ENCODE measurements around the gene GDF9. TPM values are rescaled to one million over a fixed set of nuclear protein-coding genes. Genes with fewer than 3 reads are reported as not detected.

Gene GDF9
- total RNA-seq, 1 experiment from 2014 or later: not detected

DNA sequence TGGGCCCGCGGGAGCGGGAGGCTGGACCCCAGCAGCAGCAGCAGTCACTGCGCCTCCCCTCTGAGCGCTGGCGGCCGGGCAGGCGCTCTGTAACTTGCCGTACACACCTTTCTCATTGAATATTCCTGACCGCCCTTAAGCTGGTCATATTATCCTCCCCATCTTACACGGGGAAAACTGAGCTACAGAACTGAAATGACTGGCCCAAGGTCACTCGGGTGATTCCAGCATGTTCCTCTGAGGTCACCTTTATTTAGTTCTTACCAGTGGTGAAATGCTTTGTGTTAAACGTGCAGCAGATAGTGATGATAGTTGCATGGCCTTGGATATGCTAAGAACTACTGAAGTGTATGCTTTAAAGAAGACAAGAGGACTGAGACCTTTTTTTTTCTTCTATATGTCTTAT, 780 bp upstream of the GDF9 start:
- TF ChIP-seq EZH2 (IDR thresholded peaks at IDR 0.05; ENCODE audit: low read length, unreplicated experiment) (no peak), EZH2phosphoT487 (IDR thresholded peaks at IDR 0.05; ENCODE audit: borderline replicate concordance, low read length) (no peak)
- TF ChIP-seq, protein P1, sequence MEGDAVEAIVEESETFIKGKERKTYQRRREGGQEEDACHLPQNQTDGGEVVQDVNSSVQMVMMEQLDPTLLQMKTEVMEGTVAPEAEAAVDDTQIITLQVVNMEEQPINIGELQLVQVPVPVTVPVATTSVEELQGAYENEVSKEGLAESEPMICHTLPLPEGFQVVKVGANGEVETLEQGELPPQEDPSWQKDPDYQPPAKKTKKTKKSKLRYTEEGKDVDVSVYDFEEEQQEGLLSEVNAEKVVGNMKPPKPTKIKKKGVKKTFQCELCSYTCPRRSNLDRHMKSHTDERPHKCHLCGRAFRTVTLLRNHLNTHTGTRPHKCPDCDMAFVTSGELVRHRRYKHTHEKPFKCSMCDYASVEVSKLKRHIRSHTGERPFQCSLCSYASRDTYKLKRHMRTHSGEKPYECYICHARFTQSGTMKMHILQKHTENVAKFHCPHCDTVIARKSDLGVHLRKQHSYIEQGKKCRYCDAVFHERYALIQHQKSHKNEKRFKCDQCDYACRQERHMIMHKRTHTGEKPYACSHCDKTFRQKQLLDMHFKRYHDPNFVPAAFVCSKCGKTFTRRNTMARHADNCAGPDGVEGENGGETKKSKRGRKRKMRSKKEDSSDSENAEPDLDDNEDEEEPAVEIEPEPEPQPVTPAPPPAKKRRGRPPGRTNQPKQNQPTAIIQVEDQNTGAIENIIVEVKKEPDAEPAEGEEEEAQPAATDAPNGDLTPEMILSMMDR (conservative IDR thresholded peaks at IDR 0.05; ENCODE audit: low read depth, low read length): no peak
- peak overlapping the region; percentile 97 for H3K9ac ChIP-seq (ENCODE audit: low read length)
- intact Hi-C loops (cut with micrococcal nuclease): no loop called here
- H3K9me2 ChIP-seq (replicated peaks; ENCODE audit: low read length): no peaks in the 10 kb centered on the region
- peaks cover 15% of the 10 kb centered on the region for H3K4me1 ChIP-seq (ENCODE audit: insufficient read depth, low read length)
- H3K9me3 ChIP-seq (ENCODE audit: low read length): no peaks in the 10 kb centered on the region
- no peak for DNase-seq
- ChIA-PET CTCF (interaction anchor here (0.9 kb wide), 1 partner anchor 47 kb away, joined by 3 read pairs; no protein-coding TSS in a partner anchor), POLR2A (ENCODE audit: unreplicated experiment) (no interaction called here)
- H3K4me3 ChIP-seq (ENCODE audit: low read length): peak overlapping the region; percentile 96
- peak overlapping the region; percentile 92 for H3K4me2 ChIP-seq (ENCODE audit: low read length)
- H3K27ac ChIP-seq (ENCODE audit: low read length): peak overlapping the region; percentile 55
- peaks cover 7% of the 10 kb centered on the region for H4K20me1 ChIP-seq (ENCODE audit: low read length)
- peak overlapping the region; percentile 85; the same call in 1 of the 2 replicates for H2AFZ ChIP-seq (ENCODE audit: low read length)
- H3F3A ChIP-seq (ENCODE audit: low read length, unreplicated experiment): no peaks in the 10 kb centered on the region
- BruUV-seq (replicated peaks): TSS peak; percentile 63
- ATAC-seq: peak; percentile 21; the same call in 1 of the 2 replicates
- H3K36me3 ChIP-seq (ENCODE audit: low read depth, low read length): peaks cover 12% of the 10 kb centered on the region; the same call in 1 of the 2 replicates
- no peaks in the 10 kb centered on the region for H3K27me3 ChIP-seq (ENCODE audit: low read length)
- peaks cover 18% of the 10 kb centered on the region for H3K79me2 ChIP-seq (ENCODE audit: low read length)

GRCh38 chr5:132865668-132866341, 464 bp downstream of the GDF9 start:
- Histone ChIP-seq H3K79me2 (ENCODE audit: low read length) (peaks cover 18% of the 10 kb centered on the region), H3K4me3 (ENCODE audit: low read length) (peak overlapping the region; percentile 96), H3F3A (ENCODE audit: low read length, unreplicated experiment) (no peaks in the 10 kb centered on the region), H3K4me1 (ENCODE audit: insufficient read depth, low read length) (peaks cover 15% of the 10 kb centered on the region), H3K4me2 (ENCODE audit: low read length) (peak overlapping the region; percentile 92), H3K27me3 (ENCODE audit: low read length) (no peaks in the 10 kb centered on the region), H3K9me2 (replicated peaks; ENCODE audit: low read length) (no peaks in the 10 kb centered on the region), H3K27ac (ENCODE audit: low read length) (peak overlapping the region; percentile 55), H2AFZ (ENCODE audit: low read length) (peak overlapping the region; percentile 85), H3K9me3 (ENCODE audit: low read length) (no peaks in the 10 kb centered on the region), H3K9ac (ENCODE audit: low read length) (peak overlapping the region; percentile 97), H4K20me1 (ENCODE audit: low read length) (peaks cover 7% of the 10 kb centered on the region), H3K36me3 (ENCODE audit: low read depth, low read length) (peaks cover 12% of the 10 kb centered on the region; the same call in 1 of the 2 replicates)
- ATAC-seq (peak; percentile 48), DNase-seq (no peak)
- TF ChIP-seq EZH2phosphoT487 (IDR thresholded peaks at IDR 0.05; ENCODE audit: borderline replicate concordance, low read length): no peak
- TF ChIP-seq, protein P1 (conservative IDR thresholded peaks at IDR 0.05; ENCODE audit: low read depth, low read length): no peak
- no peak for TF ChIP-seq EZH2 (IDR thresholded peaks at IDR 0.05; ENCODE audit: low read length, unreplicated experiment)
- POLR2A ChIA-PET (ENCODE audit: unreplicated experiment): no interaction called here
- CTCF ChIA-PET: interaction anchor here (0.9 kb wide), 1 partner anchor 46 kb away, joined by 3 read pairs; no protein-coding TSS in a partner anchor
- BruUV-seq (replicated peaks): TSS peak; percentile 90
- intact Hi-C loops (cut with micrococcal nuclease): loop anchor here (1.0 kb wide), 1 partner anchor 36 kb away; the partner anchor contains the start of gene SHROOM1

DNA sequence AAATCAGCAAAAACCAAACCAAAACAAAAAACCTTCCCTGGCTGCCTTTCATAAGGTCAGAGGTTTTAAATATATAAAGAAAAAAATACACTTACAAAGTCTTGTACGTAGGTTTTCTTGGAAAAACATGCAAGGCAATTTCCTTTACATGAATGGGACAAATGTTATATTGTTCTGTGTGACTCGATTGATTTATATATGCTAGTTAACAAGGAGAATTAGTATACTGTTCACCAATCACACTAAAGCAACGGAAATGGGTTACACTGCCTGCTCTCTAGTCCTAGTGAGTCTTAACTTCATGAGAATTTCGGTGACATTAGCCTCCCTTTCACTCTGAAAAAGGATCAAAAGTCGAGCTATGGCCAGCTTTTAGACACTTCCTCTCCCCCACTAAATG, 5.5 kb downstream of the GDF9 start:
- H3K36me3 ChIP-seq (ENCODE audit: low read depth, low read length): no peaks in the 10 kb centered on the region
- no peak overlapping the region for H3K9ac ChIP-seq (ENCODE audit: low read length)
- H3K4me1 ChIP-seq (ENCODE audit: insufficient read depth, low read length): peaks cover 2% of the 10 kb centered on the region; the same call in 1 of the 2 replicates
- intact Hi-C loops (cut with micrococcal nuclease): no loop called here
- no peaks in the 10 kb centered on the region for H3K9me2 ChIP-seq (replicated peaks; ENCODE audit: low read length)
- TF ChIP-seq EZH2phosphoT487 (IDR thresholded peaks at IDR 0.05; ENCODE audit: borderline replicate concordance, low read length): no peak
- TF ChIP-seq, protein P1 (conservative IDR thresholded peaks at IDR 0.05; ENCODE audit: low read depth, low read length): no peak
- TF ChIP-seq EZH2 (IDR thresholded peaks at IDR 0.05; ENCODE audit: low read length, unreplicated experiment): no peak
- ATAC-seq (no peak), DNase-seq (no peak)
- H3K79me2 ChIP-seq (ENCODE audit: low read length): no peaks in the 10 kb centered on the region
- no peaks in the 10 kb centered on the region for H4K20me1 ChIP-seq (ENCODE audit: low read length)
- ChIA-PET CTCF (no interaction called here), POLR2A (ENCODE audit: unreplicated experiment) (no interaction called here)
- H2AFZ ChIP-seq (ENCODE audit: low read length): no peak overlapping the region
- H3K9me3 ChIP-seq (ENCODE audit: low read length): no peaks in the 10 kb centered on the region
- H3K4me3 ChIP-seq (ENCODE audit: low read length): no peak overlapping the region
- no peaks in the 10 kb centered on the region for H3K27me3 ChIP-seq (ENCODE audit: low read length)
- no peak overlapping the region for H3K27ac ChIP-seq (ENCODE audit: low read length)
- no peaks in the 10 kb centered on the region for H3F3A ChIP-seq (ENCODE audit: low read length, unreplicated experiment)
- no TSS peak for BruUV-seq (replicated peaks)
- H3K4me2 ChIP-seq (ENCODE audit: low read length): no peak overlapping the region
